ENCODE data around the gene LIN9. TPM values are rescaled to one million over a fixed set of nuclear protein-coding genes. Genes with fewer than 3 reads are reported as not detected.

LIN9 gene
- total RNA-seq (2016; rRNA removed; fragmentation: Illumina TruSeq; extraction: Trizol), result 10.0 and 15.8 TPM in 2 replicates
- 4.3 and 5.1 TPM in 2 replicates for total RNA-seq (2016; cell fraction: cytosol; rRNA removed; fragmentation: Illumina TruSeq; extraction: Trizol; ENCODE audit: low read depth)
- total RNA-seq (2016; cell fraction: insoluble cytoplasmic fraction; rRNA removed; fragmentation: Illumina TruSeq; extraction: Trizol), result 9.7 and 14.6 TPM in 2 replicates
- 4.7 and 5.9 TPM in 2 replicates for total RNA-seq (2016; cell fraction: membrane; rRNA removed; fragmentation: Illumina TruSeq; extraction: Trizol)
- total RNA-seq (2016; cell fraction: nucleus; rRNA removed; fragmentation: Illumina TruSeq; extraction: Trizol), result 8.9 and 10.4 TPM in 2 replicates
- polyA plus RNA-seq (2011; rRNA removed), result 1.7 and 3.0 TPM in 2 replicates
- 1.2 and 1.3 TPM in 2 replicates for polyA plus RNA-seq (2011; cell fraction: cytosol; rRNA removed)
- 1.2 and 1.3 TPM in 2 replicates for polyA plus RNA-seq (2011; cell fraction: nucleus; rRNA removed)
- 1.7 and 2.8 TPM in 2 replicates for polyA plus RNA-seq (2012)
- polyA plus RNA-seq (2016; cell fraction: cytosol; fragmentation: Illumina TruSeq; extraction: Trizol; ENCODE audit: low read depth), result 0.54 and 0.72 TPM in 2 replicates
- polyA plus RNA-seq (2016; cell fraction: insoluble cytoplasmic fraction; fragmentation: Illumina TruSeq; extraction: Trizol; ENCODE audit: low read depth), result 10.2 and 11.3 TPM in 2 replicates
- polyA plus RNA-seq (2016; cell fraction: membrane; fragmentation: Illumina TruSeq; extraction: Trizol; ENCODE audit: low read depth), result 1.6 and 1.8 TPM in 2 replicates
- polyA plus RNA-seq (2016; cell fraction: nucleus; fragmentation: Illumina TruSeq; extraction: Trizol; ENCODE audit: insufficient read depth, low read depth), result 9.5 and 10.3 TPM in 2 replicates
- polyA minus RNA-seq (2011; rRNA and poly(A)+ RNA removed; ENCODE audit: low replicate concordance), result 1.2 and 4.5 TPM in 2 replicates
- 2.0 and 2.1 TPM in 2 replicates for polyA minus RNA-seq (2011; cell fraction: cytosol; rRNA and poly(A)+ RNA removed)
- 5.2 and 7.6 TPM in 2 replicates for polyA minus RNA-seq (2011; cell fraction: nucleus; rRNA and poly(A)+ RNA removed)
- percentile 54 among the genes with signal in this experiment for Bru-seq, nascent RNA
- percentile 49 among the genes with signal in this experiment for BruChase-seq, experiment 1, labeled RNA remaining after a 6-hour chase
- percentile 55 among the genes with signal in this experiment for BruChase-seq, experiment 2, labeled RNA remaining after a 2-hour chase
- long read RNA-seq, experiment 1, partial matches to known transcripts, result 2 of 3 reads
- long read RNA-seq, experiment 1, other reads (novel, unspliced or antisense), result 0 of 3 reads
- long read RNA-seq, experiment 2, partial matches to known transcripts, result 3 of 3 reads
- long read RNA-seq, experiment 2, other reads (novel, unspliced or antisense), result 0 of 3 reads

DNA sequence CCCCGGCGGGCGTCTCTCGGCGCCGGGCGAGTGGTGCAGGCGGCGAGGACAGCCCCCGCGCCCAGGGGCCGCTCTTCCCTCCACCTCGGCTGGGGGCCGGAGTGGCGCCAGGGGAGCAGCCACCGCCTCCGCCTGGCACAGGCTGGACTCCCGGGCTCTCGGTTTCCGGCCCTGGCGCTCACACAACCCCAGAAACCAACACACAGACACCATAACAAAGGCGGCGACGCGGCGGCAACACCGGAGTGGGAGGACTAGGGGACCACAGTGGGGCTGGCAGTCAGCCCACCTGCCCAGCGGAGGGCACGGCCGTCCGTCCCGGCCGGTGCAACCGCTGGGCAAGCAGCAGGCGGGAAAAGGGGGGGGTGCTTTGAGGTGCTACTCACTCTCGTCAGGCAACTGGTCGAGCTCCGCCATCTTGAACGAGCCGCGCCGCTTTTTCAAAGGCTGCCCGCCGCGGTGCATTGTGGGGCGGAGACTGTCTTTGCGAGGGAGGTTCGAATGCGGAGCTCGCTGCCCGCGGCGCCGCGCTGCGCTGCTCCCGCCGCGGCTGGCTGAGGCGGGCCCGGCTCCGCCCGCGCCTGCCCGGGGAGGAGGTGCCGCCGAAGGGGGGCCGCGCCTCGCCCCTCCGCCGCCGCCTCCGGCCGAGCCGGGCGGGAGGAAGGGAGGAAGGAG, at the start of gene LIN9:
Gene LIN9, minus strand, starts transcription at position 442 of the 675 bp plus-strand sequence. Its CDS starts 25 bp downstream, at position 417.
- ChIA-PET CTCF (ENCODE audit: low intra/inter-chr PET ratio, low total read pairs) (no interaction called here), POLR2A (interaction anchor here (0.8 to 1.1 kb wide), 4 partner anchors 17 to 309 kb away, joined by 3 to 5 read pairs (median 3); partner anchors contain the start of gene SDE2)
- Histone ChIP-seq H3K79me2 (ENCODE audit: insufficient read depth, low read length) (peaks cover 34% of the 10 kb centered on the region), H3K4me2 (ENCODE audit: low read depth, low read length) (peak within 1 kb of the TSS; percentile 96), H3K27me3 (ENCODE audit: control insufficient read depth in 1 of 2, insufficient read depth in 2 of 2, low read length in 2 of 2) (no peaks in the 10 kb centered on the region), H3K4me1 (ENCODE audit: insufficient read depth, low read length) (peaks cover 34% of the 10 kb centered on the region), H4K20me1 (ENCODE audit: insufficient read depth, low read length) (no peaks in the 10 kb centered on the region), H3K27ac (ENCODE audit: extremely low read length, insufficient read depth, low read length) (peak within 1 kb of the TSS; percentile 87), H3K36me3 (replicated peaks in 1 of 2; ENCODE audit: control insufficient read depth in 1 of 2, insufficient read depth in 2 of 2, low read length in 2 of 2) (0 out of 5 replicates have a peak, but pooled peaks cover 0 to 5% of the 10 kb centered on the region in 2 experiments), H3K4me3 (replicated peaks in 1 of 3; ENCODE audit: insufficient read depth in 1 of 3, low read depth in 2 of 3, low read length in 3 of 3) (peak within 1 kb of the TSS; percentile 92 to 94 (median 93)), H3K9me3 (ENCODE audit: low read length) (no peaks in the 10 kb centered on the region), H3K9ac (ENCODE audit: insufficient read depth, low read depth, low read length) (peak within 1 kb of the TSS; percentile 89), H2AFZ (ENCODE audit: low read length) (peak within 1 kb of the TSS; percentile 8)
- BruUV-seq (replicated peaks), result no TSS peak
- intact Hi-C loops (cut with micrococcal nuclease; ENCODE audit: unreplicated experiment) (no loop called here), in situ Hi-C loops (cut with HindIII; ENCODE audit: extremely low pct_ligation_motif_present, low pct_unique_long_range_greater_than_20kb) (no loop called here)
- WGBS (ENCODE audit: low lambda C conversion rate), result 1% methylated on average over 34 of the region's 77 CpGs
- FAIRE-seq (no peak), DNase-seq (ENCODE audit: low spot score) (peak; percentile 77), ATAC-seq (peak; percentile 86)
- no peak for TF ChIP-seq ZFAT (CRISPR knock-in tag; conservative IDR thresholded peaks at IDR 0.05)
- TF ChIP-seq ZNF737 (CRISPR knock-in tag; IDR thresholded peaks at IDR 0.05; ENCODE audit: borderline replicate concordance), result no peak
- peak; percentile 86 for TF ChIP-seq GATAD1 (CRISPR knock-in tag; IDR thresholded peaks at IDR 0.05)
- TF ChIP-seq SMARCE1 (IDR thresholded peaks at IDR 0.05; ENCODE audit: borderline replicate concordance), result no peak
- peak; percentile 55; the same call in 1 of the 2 replicates for TF ChIP-seq ZNF335 (CRISPR knock-in tag; IDR thresholded peaks at IDR 0.05)
- TF ChIP-seq ZNF292 (CRISPR knock-in tag; IDR thresholded peaks at IDR 0.05; ENCODE audit: borderline replicate concordance, low read depth), result no peak
- TF ChIP-seq, protein P1, sequence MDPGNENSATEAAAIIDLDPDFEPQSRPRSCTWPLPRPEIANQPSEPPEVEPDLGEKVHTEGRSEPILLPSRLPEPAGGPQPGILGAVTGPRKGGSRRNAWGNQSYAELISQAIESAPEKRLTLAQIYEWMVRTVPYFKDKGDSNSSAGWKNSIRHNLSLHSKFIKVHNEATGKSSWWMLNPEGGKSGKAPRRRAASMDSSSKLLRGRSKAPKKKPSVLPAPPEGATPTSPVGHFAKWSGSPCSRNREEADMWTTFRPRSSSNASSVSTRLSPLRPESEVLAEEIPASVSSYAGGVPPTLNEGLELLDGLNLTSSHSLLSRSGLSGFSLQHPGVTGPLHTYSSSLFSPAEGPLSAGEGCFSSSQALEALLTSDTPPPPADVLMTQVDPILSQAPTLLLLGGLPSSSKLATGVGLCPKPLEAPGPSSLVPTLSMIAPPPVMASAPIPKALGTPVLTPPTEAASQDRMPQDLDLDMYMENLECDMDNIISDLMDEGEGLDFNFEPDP (CRISPR knock-in tag; conservative IDR thresholded peaks at IDR 0.05), result no peak
- no peak for TF ChIP-seq RBM22 (optimal IDR thresholded peaks at IDR 0.05; ENCODE audit: low read length)
- no peak for TF ChIP-seq ZNF33B (CRISPR knock-in tag; IDR thresholded peaks at IDR 0.05)
- TF ChIP-seq ZKSCAN5 (CRISPR knock-in tag; IDR thresholded peaks at IDR 0.05), result no peak
- peak; percentile 55; the same call in 1 of the 2 replicates for TF ChIP-seq ZNF263 (CRISPR knock-in tag; IDR thresholded peaks at IDR 0.05)
- no peak for TF ChIP-seq HIVEP1 (CRISPR knock-in tag; IDR thresholded peaks at IDR 0.05)
- TF ChIP-seq YY1 (IDR thresholded peaks at IDR 0.05; ENCODE audit: insufficient read depth, insufficient replicate concordance, low read depth, low read length), result peak; percentile 94
- no peak for TF ChIP-seq MTF2 (CRISPR knock-in tag; IDR thresholded peaks at IDR 0.05; ENCODE audit: borderline replicate concordance)
- TF ChIP-seq NCOA5 (CRISPR knock-in tag; IDR thresholded peaks at IDR 0.05), result no peak
- TF ChIP-seq ZNF678 (CRISPR knock-in tag; IDR thresholded peaks at IDR 0.05), result no peak
- no peak for TF ChIP-seq JARID2 (CRISPR knock-in tag; IDR thresholded peaks at IDR 0.05; ENCODE audit: insufficient replicate concordance)
